HG03571 (cell line): ENCODE measurements around the gene PNPLA2.

Experiments used
- ATAC-seq: cut with Tn5 transposase; IDR thresholded peaks from one replicate; pipeline ENCODE4 v1.9.1; 2021; ENCODE audit not compliant: unreplicated experiment

The PNPLA2 gene

DNA sequence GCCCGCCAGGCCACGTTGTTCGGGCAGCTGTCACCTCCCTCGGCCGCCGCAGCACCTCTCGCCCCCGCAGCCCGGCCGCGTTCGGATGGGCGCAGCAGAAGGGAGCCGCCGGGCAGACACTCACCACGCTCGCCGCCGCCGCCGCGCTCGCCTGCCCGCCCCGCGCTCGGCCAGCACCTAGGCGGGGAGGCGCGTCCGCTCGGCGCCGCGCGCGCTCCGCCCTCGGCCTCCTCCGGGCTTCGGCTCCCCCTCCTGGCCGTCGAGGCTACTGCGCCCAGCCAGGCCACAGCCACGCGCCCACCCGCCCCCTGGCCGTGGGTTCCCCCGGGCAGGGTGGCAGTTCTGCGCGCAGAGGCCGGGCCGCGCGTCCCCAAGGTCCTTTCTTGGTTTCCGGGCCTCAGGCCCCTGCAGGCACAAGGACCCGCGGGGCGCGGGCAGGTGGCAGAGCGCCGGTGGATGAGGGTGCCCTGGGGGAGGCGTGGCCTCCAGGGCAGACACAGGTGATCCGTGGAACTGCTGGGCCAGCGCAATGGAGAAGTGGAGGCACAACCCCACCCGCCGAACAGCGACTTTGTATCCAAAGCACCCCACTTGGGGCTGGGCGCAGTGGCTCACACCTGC is 20.5 kb upstream of the PNPLA2 start, which contains the start of gene SLC25A22:
Gene SLC25A22 (minus strand): TSS at position 189 of the 621 bp plus-strand sequence. CDS start 3,275 bp downstream, outside the sequence.
- peak; percentile 43 for ATAC-seq

DNA sequence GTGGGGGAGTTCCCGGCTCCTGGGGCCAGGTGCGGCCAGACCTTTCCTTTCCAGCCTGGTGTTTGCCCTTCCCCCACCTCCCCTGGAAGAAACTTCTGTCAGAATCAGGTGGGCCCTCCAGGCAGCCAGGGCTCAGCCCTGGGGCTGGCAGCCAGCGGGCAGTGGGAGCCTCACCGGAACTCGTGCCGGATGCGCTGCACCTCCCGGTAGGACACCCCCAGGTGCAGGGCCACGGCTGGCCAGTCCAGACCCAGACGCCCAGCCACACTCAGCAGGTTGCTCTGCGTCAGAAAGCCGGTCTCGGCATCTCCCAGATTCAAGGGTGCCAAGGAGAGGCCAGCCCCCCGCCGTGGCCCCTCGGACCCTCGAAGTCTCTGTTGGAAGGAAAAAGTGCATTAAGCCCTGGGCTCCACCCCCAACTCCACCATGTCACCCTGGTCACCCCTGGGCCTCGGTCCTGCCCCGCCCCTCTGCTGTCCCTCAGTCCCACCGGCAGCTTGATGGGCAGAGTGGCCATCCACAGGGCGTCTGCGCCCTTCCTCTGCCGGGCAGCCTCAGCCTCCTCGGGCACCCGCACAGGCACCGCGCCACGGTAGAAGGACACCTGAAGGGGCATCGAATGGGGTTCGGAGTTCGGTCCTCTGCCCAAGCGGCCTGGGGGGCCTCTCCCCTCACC is 18.9 kb upstream of the PNPLA2 start:
- ATAC-seq = no peak

DNA sequence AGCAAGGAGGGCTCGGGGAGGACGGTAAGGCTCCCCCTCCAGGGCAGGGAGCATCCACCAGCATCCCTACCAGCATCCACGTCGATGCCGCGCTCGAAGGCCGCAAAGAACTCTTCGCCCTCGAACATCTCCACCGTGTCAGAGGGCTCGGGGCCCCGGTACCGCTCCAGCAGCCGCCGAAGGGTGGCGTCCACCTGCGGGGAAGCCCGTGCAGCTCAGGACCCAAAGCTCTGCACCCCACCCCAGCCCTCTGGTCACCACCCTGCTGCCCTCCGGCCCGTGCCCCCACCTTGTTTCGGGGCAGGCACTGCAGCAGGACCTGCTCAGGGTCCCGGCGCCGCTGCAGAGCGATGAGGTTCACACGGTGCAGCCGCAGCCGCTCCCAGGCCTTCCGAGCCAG is 18.2 kb upstream of the PNPLA2 start:
- ATAC-seq = no peak

DNA sequence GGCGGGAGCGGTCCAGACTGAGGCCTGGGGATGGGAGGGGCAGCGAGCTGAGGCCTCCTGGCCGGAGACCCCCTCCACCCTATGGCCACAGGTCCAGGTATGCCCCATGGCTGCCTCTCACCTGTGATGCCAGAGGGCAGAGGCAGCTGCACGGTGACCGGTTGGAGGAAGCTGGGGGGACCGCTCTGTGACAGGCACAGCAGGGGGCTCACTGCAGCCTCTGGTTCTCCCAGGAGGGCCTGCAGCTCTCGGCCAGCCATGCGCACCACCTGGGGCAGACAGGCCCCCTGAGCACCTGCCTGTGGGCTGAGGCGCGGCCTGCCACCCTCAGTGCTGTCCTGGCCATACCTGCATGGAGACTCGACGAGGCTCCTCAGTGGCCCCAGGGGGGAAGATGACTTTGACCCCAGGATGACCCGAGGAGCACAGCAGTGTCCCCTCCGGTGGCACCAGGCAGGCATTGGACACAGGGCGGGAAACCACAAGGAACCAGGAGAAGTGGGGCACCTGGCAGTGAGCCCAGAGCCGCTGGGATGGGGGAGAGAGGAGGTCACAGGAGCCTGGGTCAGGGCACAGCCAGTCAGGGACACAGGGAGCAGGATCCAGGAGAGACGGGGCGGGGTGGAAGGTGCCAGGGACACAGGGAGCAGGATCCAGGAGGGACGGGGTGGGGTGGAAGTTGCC is 17.5 kb upstream of the PNPLA2 start:
- ATAC-seq = no peak

DNA sequence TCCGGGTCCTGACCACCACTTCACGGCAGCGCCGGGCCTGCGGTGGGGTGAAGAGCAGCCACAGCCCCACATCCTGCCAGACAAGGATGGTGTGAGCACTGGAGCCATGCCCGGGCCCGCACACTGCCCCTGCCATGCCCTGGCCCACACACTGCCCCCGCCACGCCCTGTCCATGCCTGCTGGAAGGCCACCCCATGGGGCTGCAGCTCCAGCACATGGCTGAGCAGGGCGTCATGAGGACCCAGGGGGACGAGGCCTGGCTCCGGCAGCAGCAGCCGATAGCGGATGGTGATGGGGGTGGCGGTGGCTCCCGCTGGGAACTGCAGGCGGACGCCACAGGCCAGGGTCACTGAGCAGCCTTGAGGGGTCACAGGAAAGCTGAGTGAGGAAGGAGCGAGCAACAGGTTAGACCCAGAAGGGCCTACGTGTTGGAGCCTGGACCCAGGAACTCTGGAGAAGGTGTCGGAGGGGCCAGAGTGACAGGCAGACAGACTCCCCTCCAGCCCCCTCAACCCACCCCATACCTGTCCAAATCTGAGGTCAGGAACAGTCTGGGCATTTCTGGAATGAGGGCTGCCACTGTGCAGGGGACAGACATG is 16.6 kb upstream of the PNPLA2 start:
- ATAC-seq = no peak

DNA sequence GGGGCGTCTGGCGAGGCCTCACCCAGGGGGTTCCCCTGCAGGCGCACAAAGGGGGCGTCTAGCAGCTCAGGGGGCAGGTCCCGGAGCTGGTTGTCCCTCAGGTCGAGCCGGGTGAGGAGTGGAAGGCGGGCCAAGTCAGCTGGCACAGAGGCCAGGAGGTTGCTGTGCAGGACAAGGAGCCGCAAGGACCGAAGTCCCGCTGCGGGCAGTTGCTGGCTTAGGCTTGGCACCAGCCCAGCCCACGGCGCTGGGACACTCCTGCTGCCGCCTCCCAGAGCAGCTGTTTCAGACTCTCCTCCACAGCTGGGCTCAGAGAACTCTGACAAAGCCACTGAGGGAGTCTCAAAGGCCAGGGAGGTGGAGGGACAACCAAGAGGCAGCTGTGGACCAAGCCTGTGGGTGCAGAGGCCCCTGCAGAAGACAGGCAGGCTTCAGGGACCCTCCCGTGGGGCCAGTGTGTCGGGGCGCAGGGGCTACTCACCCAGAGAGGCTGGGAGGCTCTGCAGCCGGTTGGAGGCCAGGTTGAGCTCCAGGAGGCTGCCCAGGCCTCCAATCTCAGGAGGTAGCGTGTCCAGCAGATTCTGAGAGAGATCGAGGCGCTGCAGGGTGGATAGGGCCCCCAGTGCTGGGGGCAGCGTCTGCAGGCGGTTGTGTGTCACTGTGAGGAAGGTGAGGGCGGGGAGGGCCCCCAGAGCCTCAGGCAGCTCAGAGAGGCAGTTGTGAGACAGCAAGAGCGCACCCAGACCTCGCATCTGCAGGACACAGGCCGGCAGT is 15.8 kb upstream of the PNPLA2 start:
- no peak for ATAC-seq

- no peak for ATAC-seq
Measured at GRCh38 chr11:803467-803742, 15.3 kb upstream of the PNPLA2 start.

DNA sequence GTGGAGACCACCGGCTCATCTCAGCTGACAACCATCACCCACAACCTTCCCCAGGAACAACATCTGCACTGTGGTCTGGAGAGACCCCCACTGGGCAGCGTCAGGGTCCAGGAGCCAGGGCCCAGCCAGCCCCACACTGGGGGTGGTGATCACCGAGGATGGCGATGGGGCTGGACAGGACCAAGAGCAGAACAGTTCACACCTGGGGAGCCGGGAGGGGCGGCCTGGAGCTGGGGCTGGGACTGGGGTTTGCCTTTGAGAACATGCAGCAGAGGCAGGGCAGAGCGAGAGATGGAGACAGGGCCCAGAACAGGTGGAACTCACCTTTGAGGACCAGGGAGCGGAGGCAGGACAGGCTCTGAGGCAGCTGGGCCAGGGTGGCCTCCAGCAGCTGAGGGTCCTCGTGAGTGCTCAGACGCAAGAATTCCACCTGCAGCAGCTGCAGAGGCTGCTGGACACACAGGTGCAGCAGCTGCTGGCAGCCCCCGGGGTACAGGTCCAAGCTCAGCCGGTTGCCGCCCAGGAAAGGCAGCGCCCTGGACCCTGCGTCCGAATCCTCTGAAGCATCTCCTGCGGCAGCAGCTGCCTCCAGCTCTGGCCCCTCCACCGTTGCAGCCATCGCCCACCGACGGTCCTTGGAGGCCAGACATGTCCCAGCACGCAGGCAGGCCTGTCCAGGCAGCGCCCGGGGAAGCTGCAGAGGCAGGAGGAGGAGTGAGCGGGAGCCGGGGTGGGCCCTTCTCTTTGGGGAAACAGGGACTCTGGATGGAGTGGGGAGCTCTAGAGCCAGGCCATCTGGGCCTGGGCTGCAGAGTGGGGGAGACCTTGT is 14.7 kb upstream of the PNPLA2 start:
- ATAC-seq = no peak

DNA sequence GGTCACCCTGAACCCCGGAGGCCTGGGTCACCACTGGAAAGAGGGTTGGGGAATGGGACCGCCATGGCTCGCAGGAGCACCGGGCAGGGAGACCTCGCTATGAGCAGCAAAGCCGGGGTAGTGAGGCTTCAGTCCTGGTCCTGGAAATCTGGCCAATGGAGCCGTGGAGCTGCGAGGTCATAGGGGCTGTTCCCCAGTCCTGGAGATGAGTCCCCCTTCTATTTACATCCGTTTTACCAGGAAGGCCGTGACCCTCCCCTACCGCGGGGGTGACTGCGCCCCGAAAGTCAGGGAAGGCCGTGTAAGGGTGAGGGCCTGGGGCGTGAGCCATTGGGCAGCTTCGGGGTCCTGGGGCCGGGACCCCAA is 14.1 kb upstream of the PNPLA2 start:
- no peak for ATAC-seq

- peak; percentile 2 for ATAC-seq
Measured at GRCh38 chr11:808427-809286, 10.1 kb upstream of the PNPLA2 start.

DNA sequence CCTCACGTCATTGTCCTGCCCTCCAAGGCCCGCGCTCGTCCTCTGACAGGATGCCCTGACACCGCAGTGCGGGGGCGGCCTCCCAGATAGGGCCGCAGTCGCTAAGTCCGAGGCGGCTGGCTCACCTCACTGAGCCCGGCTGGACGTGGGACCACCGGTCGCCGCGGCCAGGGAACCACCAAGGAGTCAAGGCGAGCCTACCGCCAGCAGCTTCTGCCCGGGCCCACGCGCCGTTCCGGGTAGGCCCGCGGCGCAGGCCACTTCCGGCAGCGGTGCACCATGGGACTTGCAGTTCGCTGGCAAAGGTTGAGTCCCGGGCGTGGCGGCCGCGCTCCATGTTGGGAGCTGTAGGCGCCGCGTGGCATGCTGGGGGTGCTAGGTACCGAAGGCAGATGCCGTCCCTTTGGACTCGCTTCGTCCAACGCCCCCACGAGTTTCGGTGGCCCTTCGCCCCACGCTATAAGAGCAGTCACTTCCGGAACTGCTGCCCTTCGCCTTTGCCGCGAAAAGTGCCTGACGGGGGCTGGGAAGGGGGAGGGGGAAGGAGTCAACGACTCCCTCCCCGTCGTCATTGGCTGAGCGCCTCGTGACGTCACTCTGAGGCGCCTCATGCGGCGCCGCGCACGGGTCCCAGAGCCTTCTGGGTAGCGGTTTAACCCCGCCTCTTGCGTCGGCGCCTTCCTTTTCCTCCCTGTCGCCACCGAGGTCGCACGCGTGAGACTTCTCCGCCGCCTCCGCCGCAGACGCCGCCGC is 9.3 kb upstream of the PNPLA2 start, which contains the start of gene RPLP2:
Gene RPLP2 (plus strand): TSS at position 681 of the 753 bp plus-strand sequence. CDS start 268 bp downstream, outside the sequence.
- peak; percentile 67 for ATAC-seq

- no peak for ATAC-seq
Measured at GRCh38 chr11:810040-810567, 8.6 kb upstream of the PNPLA2 start.

DNA sequence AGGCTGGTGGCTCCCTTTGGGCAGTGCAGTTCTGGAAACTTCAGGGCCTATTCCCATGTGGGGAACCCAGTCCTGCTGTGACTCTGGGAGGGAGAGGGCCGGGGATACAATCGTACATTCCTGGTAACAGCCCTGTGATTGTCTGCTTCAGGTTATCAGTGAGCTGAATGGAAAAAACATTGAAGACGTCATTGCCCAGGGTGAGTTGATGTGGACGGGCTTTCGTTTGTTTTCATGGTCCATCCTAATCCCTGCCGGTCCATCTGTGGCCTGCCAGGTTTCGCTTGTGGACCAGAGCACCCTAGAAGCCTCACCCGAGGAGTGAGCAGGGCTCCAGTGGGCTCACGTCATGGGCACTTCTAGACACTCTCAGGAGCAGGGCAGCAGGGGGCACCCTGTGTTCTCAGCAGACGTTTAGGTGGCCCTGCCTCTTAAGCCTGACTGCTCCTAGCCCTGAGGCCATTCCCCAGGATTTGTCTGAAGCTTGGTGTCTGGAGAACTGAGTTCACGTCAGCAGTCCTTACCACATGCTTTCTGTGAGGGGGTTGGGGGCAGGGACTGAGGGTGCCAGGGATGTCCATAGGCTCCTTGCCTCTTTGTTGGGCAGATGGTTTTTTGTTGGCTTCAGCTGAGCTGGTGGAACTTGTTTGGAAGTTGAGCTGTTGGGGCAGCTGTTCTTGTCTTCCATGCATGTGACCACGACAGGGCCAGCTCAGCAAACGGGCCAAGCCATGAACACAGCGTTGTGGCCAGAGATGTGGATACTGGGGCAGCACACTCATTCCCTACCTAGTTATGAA is 7.1 kb upstream of the PNPLA2 start:
- ATAC-seq = no peak

DNA sequence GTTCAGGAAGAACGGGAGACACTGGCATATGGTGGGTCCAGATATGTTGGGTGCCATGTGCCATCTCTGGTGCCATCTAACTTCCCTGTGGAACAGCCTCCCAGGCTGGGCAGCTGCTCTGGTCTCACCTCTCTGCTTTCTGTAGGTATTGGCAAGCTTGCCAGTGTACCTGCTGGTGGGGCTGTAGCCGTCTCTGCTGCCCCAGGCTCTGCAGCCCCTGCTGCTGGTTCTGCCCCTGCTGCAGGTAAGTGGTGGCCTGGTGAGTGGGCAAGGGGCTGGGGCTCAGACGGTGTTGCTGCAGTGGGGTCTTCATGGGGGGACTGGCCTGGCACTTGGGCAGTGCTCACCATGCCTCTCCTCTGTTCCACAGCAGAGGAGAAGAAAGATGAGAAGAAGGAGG is 6.3 kb upstream of the PNPLA2 start:
- no peak for ATAC-seq

DNA sequence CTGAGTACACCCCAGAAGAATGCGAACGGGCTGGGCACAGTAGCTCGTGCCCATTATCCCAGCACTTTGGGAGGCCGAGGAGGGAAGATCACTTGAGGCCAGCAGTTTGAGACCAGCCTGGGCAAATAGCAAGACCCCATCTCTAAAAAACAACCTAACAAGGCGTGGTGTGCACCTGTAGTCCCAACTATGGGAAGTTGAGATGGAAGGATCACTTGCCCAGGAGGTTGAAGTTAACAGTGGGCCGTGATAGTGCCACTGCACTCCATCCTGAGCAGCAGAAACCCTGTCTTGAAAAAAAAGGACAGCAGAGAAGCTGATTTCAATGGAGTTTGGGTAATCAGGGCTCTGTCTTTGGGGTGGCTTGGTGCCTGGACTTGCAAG is 5.7 kb upstream of the PNPLA2 start:
- ATAC-seq = no peak

GRCh38 chr11:813456-814096 is 5.1 kb upstream of the PNPLA2 start:
- ATAC-seq = no peak
